Testis (tissue), 3 donors: Measurements from ENCODE around the gene EYS. TPM values are rescaled to one million over a fixed set of nuclear protein-coding genes. Genes with fewer than 3 reads are reported as not detected.
"Not testable (repeated sequence)": the region's sequence is repeated elsewhere in the genome, so short reads cannot be mapped to it uniquely, and the experiment has no call there.

Experiments
- DNase-seq: peaks from one replicate; pipeline ENCODE4 v3.0.0-alpha.2; 2019
- H3K27ac ChIP-seq, 2 donors: fragments of 200-600 bp; sonication (generic); one replicate each; pipeline ENCODE4 v1.5.1; 2019
- H3K27me3 ChIP-seq: fragments of 200-600 bp; sonication (generic); one replicate; pipeline ENCODE4 v1.5.1; 2019
- H3K36me3 ChIP-seq: fragments of 200-600 bp; sonication (generic); one replicate; pipeline ENCODE4 v1.5.1; 2017; ENCODE audit warnings: low read depth; ENCODE audit errors: missing control alignments
- H3K4me1 ChIP-seq: fragments of 200-600 bp; sonication (generic); one replicate; pipeline ENCODE4 v1.5.1; 2019
- H3K4me3 ChIP-seq, 2 donors: fragments of 200-600 bp; sonication (generic); one replicate each; pipeline ENCODE4 v1.5.1; 2017 to 2019
- H3K9me3 ChIP-seq: fragments of 200-600 bp; sonication (generic); one replicate; pipeline ENCODE4 v1.5.1; 2017
- POLR2A ChIP-seq: fragments of 450-650 bp; IDR thresholded peaks from one replicate; pipeline ENCODE4 v1.6.1; 2017; ENCODE audit warnings: antibody characterized with exemption, mild to moderate bottlenecking, moderate library complexity
- WGBS, 2 donors: methylation state at CpG; one replicate each; pipeline ENCODE4 v1.1.5; 2018; 5-methylcytosine and 5-hydroxymethylcytosine counted together
- intact Hi-C: fragments of 100-400 bp; cut with DNase I; formaldehyde crosslinking; loops from one replicate; pipeline ENCODE4 v1.15.1; 2023; ENCODE audit warnings: low total_unique reads
- polyA plus RNA-seq: library from polyadenylated mRNA; stranded (reverse); fragments of 350-450 nt; fragmentation: Illumina TruSeq; extraction: RNeasy Lipid Tissue Mini Kit (QIAGEN cat#74804); gene quantifications from one replicate; pipeline ENCODE4 v1.2.3, GENCODE V29; 2014; ENCODE audit warnings: low read depth, low replicate concordance; ENCODE audit not compliant: insufficient read depth
- total RNA-seq, 2 donors: library from RNA; depleted of rRNA; stranded (reverse); fragments of >200 nt; gene quantifications; one replicate each; pipeline ENCODE4 v1.2.3, GENCODE V29; 2016
- TF ChIP-seq, protein P1 (sequence below), 3 experiments: fragments of 450-650 bp in 2 of 3; fragments of 200-600 bp in 1 of 3; sonication (generic) in 1 of 3; IDR thresholded peaks; one replicate each; pipeline ENCODE4 v1.5.1; 2016 to 2019; ENCODE audit warnings: antibody characterized with exemption in 3 of 3, mild to moderate bottlenecking in 2 of 3, moderate library complexity in 1 of 3

The EYS gene
- total and polyA plus RNA-seq, 3 donors from 2014 or later: 1.3 to 2.8 (median 2.6) TPM

- Histone ChIP-seq H3K27ac (no peak overlapping the region), H3K4me3 (no peak overlapping the region), H3K4me1 (no peaks in the 10 kb centered on the region), H3K27me3 (no peaks in the 10 kb centered on the region), H3K9me3 (no peaks in the 10 kb centered on the region), H3K36me3 (no peaks in the 10 kb centered on the region)
- no peak for DNase-seq
- 88 to 93% methylated on average over 2 of the region's 2 CpGs for WGBS, 2 donors
- TF ChIP-seq, protein P1, sequence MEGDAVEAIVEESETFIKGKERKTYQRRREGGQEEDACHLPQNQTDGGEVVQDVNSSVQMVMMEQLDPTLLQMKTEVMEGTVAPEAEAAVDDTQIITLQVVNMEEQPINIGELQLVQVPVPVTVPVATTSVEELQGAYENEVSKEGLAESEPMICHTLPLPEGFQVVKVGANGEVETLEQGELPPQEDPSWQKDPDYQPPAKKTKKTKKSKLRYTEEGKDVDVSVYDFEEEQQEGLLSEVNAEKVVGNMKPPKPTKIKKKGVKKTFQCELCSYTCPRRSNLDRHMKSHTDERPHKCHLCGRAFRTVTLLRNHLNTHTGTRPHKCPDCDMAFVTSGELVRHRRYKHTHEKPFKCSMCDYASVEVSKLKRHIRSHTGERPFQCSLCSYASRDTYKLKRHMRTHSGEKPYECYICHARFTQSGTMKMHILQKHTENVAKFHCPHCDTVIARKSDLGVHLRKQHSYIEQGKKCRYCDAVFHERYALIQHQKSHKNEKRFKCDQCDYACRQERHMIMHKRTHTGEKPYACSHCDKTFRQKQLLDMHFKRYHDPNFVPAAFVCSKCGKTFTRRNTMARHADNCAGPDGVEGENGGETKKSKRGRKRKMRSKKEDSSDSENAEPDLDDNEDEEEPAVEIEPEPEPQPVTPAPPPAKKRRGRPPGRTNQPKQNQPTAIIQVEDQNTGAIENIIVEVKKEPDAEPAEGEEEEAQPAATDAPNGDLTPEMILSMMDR (IDR thresholded peaks at IDR 0.05): no peak
- TF ChIP-seq POLR2A: no peak
- intact Hi-C loops: no loop called here
These were observed 1223.0 kb downstream of the EYS start for GRCh38 chr6:64483956-64484499.

DNA sequence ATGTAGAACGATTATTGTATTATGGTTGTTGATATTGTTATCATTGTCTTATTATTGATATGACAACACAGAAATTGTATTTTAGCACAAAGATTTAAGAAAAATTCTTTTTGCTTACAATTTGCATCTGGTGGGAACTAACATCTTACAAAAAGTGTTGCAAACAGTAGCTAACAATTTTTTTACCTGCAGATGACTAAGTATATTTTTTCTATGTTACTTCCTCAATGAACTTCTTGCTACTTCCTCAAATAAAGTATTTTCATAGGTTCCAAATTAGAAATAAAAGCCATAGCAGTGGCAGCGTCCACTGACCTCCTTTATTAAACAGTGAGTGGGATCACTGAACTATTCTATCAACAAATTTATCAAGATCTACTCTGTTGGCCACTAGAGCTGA, 1224.4 kb downstream of the EYS start:
- no peak for TF ChIP-seq POLR2A
- TF ChIP-seq, protein P1 (IDR thresholded peaks at IDR 0.05): no peak
- 69 to 82% methylated on average over 2 of the region's 2 CpGs for WGBS, 2 donors
- Histone ChIP-seq H3K4me3 (no peak overlapping the region), H3K4me1 (no peaks in the 10 kb centered on the region), H3K27me3 (no peaks in the 10 kb centered on the region), H3K27ac (no peak overlapping the region), H3K36me3 (no peaks in the 10 kb centered on the region), H3K9me3 (no peaks in the 10 kb centered on the region)
- DNase-seq: no peak
- intact Hi-C loops: no loop called here

DNA sequence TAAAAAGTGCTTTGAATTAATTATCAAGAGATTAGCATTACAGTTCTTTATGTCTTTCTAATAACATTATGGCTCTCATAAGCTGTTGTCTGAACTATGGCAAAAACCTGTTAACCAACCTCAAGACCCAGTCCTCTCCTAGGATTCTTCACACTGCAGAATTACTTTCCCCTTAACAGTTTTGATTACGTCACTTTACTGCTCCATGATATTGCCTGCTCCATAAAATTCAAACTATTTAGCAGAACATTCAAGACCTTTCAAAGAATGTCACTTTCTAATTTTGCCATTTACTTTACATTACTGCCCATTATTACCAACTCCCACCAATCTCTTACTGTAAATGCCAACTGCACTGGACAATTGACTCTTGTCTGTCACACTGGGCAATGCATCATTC, 1227.9 kb downstream of the EYS start:
- Histone ChIP-seq H3K9me3 (no peaks in the 10 kb centered on the region), H3K36me3 (no peaks in the 10 kb centered on the region), H3K4me3 (no peak overlapping the region), H3K27me3 (no peaks in the 10 kb centered on the region), H3K4me1 (no peaks in the 10 kb centered on the region), H3K27ac (no peak overlapping the region)
- DNase-seq: no peak
- WGBS, 2 donors: 89% methylated on average over 1 of the region's 1 CpG
- TF ChIP-seq POLR2A: no peak
- TF ChIP-seq, protein P1 (IDR thresholded peaks at IDR 0.05): no peak
- intact Hi-C loops: no loop called here

DNA sequence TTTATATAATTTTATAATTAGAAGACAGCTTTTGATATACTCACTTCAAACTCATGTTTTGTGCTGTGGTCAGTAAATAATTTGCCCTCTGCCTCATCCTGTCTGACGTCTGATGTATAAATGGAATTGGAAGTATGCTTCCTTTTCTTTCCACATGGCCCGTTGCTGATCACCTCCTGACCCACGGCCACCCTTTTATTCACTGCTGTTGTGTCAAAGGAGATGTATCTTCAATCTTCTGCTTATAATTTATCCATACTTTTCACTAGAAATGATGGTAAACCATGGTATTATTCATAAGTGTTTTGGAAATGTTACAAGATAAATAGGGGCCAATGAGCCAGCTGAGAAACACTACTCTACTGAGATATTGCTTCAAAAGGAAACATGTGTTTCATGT, 1229.6 kb downstream of the EYS start:
- no peak for DNase-seq
- Histone ChIP-seq H3K27ac (no peak overlapping the region), H3K9me3 (no peaks in the 10 kb centered on the region), H3K4me1 (no peaks in the 10 kb centered on the region), H3K27me3 (no peaks in the 10 kb centered on the region), H3K36me3 (no peaks in the 10 kb centered on the region), H3K4me3 (no peak overlapping the region)
- intact Hi-C loops: no loop called here
- TF ChIP-seq, protein P1 (IDR thresholded peaks at IDR 0.05): no peak
- TF ChIP-seq POLR2A: no peak
- 42 to 62% methylated on average over 3 of the region's 3 CpGs for WGBS, 2 donors

DNA sequence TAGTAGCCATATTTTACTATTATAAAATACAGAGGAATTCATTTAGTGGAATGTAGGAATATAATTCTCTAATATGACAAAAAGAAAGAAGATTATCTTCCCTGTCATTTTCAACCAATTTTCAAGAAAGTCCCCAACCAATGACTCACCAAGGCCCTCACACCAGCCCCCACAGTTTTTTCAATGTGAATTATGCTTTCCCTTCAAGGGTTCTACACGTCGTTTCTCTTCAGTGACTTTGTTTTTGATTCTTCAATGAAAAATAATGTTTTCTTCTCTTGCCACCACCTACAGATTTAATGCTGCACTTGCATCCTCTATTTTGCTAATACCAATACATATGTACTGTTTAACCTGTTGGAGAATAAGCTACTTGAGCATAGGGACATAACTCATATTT, 1230.1 kb downstream of the EYS start:
- H3K27me3 ChIP-seq: no peaks in the 10 kb centered on the region
- DNase-seq: no peak
- no peaks in the 10 kb centered on the region for H3K9me3 ChIP-seq
- no peak for TF ChIP-seq POLR2A
- TF ChIP-seq, protein P1 (IDR thresholded peaks at IDR 0.05): no peak
- H3K4me3 ChIP-seq: no peak overlapping the region
- H3K4me1 ChIP-seq: no peaks in the 10 kb centered on the region
- H3K27ac ChIP-seq: no peak overlapping the region
- H3K36me3 ChIP-seq: no peaks in the 10 kb centered on the region
- intact Hi-C loops: no loop called here
- WGBS, 2 donors: 23 to 59% methylated on average over 2 of the region's 2 CpGs

DNA sequence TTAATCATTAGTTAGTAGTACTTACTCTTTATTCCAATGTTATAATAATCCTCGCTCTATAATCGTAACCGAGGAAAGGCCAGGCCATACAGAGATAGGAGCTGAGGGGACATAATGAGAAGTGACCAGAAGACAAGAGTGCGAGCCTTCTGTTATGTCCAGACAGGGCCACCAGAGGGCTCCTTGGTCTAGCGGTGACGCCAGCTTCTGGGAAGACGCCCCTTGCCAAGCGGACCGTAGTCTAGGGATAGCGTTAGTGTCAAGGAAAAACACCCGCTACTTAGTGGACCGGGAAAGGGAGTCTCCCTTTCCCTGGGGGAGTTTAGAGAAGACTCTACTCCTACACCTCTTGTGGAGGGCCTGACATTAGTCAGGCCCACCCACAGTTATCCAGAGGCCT, 1237.6 kb downstream of the EYS start:
- H3K9me3 ChIP-seq, H3K4me1 ChIP-seq, H3K4me3 ChIP-seq, intact Hi-C loops, H3K27me3 ChIP-seq, H3K27ac ChIP-seq, H3K36me3 ChIP-seq: not testable (repeated sequence)
- 70 to 74% methylated on average over 12 of the region's 12 CpGs for WGBS, 2 donors
- DNase-seq: peak; percentile 33
